ENCODE data around the gene TCN2.
"Not testable (repeated sequence)": the region's sequence is repeated elsewhere in the genome, so short reads cannot be mapped to it uniquely, and the experiment has no call there.

Gene TCN2

DNA sequence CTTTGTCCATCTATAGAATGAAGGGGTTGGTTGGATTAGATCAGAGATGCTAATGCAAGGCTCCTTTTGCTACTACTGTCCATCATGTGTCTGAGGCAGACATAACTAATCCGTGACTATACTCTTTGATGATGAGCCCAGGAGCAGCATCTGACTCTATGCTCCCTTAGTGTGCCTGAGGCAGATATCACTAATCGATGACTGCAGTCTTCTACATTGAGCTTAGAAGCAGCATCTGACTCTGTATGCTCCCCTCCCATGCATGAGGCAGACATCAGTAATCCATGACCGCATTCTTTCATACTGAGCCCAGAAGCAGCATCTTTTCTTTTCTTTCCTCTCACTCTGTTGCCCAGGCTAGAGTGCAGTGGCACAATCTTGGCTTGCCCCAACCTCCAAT lies 4.2 kb downstream of the TCN2 start:
- DNase-seq, result no peak

DNA sequence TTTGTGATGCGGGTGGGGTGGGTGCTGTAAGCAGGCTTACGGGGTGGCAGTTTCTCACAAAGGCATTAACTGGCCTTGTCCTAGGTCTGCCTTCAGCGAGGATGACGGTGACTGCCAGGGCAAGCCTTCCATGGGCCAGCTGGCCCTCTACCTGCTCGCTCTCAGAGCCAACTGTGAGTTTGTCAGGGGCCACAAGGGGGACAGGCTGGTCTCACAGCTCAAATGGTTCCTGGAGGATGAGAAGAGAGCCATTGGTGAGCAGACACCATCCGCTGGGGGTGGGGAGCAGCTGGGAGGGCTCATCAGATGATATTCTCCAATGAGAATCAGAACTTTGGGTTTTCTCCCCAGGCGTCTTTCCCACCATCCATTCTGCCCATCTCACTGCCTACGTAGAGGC lies 5.8 kb downstream of the TCN2 start:
- no peak for DNase-seq

DNA sequence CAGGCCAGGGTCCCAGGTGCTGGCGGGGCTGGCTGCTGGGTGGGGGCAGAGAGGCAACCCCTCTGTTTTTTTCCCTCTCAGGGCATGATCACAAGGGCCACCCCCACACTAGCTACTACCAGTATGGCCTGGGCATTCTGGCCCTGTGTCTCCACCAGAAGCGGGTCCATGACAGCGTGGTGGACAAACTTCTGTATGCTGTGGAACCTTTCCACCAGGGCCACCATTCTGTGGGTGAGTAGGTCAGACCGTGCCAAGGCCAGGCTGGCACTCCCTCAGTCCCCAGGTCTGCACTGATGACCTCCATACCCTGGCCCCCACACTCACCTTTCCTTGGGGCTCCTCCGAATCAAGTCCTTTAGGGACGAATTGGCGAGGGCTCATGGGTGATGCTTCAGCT lies 7.3 kb downstream of the TCN2 start:
- no peak for DNase-seq

DNA sequence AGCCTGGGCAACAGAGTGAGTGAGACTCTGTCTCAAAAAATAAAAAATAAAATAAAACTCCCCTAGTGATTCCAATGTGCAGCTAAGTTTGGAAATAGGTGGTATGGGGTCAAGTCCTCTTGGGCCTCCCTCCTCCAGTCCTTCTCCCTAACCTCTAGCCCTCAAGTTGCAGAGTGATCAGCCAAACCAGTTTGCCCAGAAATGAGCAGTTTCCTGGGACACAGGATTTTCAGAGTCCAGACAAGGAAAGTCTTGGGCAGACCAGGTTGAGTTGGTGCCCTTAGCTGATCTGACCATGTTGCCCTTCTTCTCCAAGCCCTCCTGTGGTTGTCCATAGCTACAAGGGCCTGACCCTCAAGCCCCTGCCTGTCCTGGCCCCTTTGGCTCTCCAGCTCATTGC lies 7.9 kb downstream of the TCN2 start:
- no peak for DNase-seq

DNA sequence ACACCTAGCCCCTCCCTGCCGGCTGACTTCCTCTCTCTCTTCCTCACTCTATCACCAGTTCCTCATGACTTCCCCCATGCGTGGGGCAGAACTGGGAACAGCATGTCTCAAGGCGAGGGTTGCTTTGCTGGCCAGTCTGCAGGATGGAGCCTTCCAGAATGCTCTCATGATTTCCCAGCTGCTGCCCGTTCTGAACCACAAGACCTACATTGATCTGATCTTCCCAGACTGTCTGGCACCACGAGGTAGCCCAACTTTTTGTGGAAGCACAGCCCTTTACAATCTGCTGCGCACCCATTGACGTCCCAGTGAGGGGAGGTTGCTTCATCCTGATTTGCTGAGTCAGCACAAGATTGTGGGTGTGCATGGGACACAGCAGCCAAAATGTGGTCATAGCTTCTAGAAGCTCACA lies 8.6 kb downstream of the TCN2 start:
- DNase-seq, result peak; percentile 49

DNA sequence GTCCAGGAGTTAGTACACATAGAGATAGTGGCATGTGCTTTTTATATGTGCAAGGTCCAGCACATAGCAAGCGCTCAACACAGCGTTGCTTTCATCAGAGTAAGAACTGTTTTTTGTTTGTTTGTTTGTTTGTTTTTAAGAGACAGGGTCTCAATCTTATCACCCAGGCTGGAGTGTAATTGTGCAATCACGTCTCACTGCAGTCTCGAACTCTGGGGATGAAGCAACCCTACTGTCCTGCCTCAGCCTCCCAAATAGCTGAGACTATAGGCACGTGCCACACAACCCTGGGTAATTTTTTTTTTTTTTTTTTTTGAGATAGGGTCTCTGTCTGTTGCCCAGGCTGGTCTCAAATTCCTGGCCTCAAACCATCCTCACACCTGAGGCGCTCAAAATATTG lies 10.8 kb downstream of the TCN2 start:
- DNase-seq, result no peak

DNA sequence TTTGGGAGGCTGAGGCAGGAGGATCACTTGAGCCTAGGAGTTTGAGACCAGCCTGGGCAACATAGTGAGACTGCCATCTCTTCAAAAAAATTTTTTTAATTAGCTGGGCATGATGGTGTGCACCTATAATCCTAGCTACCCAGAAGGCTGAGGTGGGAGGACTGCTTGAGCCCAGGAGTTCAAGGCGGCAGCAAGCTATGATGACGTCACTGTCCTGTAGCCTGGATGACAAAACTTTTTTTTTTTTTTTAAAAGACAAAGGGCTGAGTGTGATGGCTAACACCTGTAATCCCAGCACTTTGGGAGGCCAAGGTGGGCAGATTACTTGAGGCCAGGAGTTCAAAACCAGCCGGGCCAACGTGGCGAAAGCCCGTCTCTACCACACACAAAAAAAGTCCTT lies 12.9 kb downstream of the TCN2 start:
- not testable (repeated sequence) for DNase-seq

DNA sequence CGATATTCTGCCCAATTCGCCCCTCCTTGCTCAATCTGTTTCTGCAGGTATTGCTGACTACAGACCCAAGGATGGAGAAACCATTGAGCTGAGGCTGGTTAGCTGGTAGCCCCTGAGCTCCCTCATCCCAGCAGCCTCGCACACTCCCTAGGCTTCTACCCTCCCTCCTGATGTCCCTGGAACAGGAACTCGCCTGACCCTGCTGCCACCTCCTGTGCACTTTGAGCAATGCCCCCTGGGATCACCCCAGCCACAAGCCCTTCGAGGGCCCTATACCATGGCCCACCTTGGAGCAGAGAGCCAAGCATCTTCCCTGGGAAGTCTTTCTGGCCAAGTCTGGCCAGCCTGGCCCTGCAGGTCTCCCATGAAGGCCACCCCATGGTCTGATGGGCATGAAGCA lies 19.4 kb downstream of the TCN2 start:
- no peak for DNase-seq

DNA sequence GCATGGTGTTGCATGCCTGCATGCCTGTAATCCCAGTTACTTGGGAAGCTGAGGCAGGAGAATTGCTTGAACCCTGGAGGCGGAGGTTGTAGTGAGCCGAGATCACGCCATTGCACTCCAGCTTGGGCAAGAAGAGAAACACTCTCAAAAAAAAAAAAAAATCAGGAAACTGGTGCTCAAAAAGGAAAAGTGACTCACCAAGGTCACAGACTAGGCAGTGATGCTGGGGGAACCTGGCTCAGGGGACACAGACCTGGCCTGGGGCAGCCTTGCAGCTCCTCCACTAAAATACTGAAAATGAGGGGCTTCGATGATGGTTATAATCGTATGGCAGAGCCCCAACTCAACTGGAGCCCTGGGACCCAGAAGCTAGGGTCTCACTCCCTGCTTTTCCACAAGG lies 20.5 kb downstream of the TCN2 start:
- DNase-seq, result peak; percentile 48

DNA sequence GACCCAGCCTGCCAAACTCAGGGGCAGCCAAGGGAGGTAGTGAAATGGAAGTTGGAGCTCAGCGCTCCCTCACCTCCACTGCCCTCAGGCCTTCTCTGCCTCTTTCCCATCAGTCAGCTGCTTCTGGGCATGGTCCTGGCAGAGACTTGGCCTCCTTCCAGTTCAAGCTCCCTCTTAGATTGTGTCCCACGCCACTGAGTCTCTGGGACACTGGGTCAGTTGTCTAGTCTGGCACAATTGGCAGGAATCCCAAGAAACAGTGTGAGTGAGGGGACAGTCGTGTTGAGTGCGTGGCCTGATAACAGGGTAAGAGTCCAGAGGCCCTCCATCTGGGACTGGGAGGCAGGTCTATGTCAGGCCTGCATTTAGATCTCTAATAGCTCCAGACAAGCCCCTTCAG lies 21.5 kb downstream of the TCN2 start:
- no peak for DNase-seq

DNA sequence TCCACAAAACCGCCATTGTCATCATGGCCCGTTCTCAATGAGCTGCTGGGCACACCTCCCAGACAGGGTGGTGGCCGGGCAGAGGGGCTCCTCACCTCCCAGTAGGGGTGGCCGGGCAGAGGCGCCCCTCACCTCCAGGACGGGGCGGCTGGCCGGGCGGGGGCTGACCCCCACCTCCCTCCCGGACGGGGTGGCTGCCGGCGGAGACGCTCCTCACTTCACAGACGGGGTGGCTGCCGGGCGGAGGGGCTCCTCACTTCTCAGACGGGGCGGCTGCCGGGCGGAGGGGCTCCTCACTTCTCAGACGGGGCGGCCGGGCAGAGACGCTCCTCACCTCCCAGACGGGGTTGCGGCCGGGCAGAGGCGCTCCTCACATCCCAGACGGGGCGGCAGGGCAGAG lies 24.5 kb downstream of the TCN2 start:
- DNase-seq, result not testable (repeated sequence)

DNA sequence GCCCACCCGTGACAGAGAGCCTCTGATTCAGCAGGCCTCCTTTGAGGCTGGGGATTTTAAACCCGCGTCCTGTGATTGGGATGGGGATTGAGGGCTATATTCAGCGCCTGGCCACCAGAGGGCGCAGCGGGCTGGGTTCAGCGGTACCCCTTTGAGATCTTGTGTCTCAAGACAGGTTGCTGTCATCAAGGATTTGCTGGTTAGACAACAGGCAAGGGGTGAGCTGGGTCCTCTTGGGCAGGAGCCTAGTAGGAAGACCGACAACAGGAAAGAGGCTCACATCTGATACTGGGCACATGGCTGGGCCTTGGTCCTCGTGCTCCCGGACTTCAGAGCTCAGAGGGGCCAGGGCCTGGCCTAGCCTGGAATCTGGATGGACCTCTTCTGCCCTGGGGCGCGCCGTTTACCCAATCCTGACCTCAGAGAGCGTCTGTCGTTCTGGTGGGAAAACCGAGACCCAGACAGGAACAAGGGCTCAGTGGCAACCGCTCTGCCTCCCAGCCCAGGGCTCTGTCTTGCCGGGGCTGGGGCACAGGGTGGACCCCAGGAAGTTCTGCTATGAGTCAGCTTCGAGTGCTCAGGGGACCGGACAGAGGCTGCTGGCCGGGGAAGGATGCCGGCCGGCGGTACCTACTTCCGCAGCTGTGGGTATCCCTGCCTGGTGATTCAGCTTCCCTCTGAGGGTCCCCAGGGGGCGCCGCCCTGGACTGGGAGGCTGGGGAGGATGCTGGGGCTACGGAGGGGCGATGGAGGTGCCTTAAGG lies 27.7 kb downstream of the TCN2 start:
- DNase-seq, result peak; percentile 87

DNA sequence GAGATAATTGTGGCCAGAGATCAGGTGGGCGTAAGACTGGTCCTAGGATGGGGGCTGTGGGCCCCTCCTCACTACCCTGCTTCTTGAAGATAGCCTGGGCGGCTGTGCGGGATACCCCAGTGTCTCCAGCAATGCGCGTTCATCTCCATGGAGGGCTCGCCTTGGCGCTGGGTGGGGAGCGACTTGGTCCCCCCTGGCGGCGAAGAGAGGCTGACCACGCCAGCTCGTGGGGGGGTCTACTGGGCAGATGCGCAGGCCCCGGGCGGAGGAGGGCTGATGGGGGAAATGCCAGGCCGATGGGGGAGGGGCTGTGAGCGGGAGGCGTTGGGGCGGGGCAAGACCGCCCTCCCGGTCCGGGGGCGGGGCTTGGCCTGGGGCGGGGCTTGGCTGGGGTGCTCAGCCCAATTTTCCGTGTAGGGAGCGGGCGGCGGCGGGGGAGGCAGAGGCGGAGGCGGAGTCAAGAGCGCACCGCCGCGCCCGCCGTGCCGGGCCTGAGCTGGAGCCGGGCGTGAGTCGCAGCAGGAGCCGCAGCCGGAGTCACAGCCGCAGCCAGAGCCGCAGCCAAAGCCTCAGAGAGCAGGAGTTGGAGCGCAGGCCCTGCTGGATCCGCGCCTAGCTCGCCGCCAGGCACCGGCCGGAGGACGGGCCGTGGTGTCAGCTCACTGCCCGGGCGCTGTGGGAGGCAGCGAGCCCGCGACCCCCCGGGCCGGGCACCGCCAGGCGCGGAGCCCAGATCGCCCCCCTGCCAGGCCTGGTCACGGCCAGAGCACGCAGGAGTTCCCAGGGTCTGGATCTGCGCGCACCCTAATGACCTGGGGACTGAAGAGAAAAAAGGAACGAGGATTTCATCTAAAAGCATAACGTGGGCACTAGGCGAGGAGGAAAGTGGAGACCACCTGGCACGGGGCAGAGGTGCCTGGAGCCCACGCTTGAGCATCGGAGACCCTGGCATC lies 28.6 kb downstream of the TCN2 start, which contains the start of gene SLC35E4:
Gene SLC35E4, plus strand, starts transcription at position 509 of the 953 bp plus-strand sequence. CDS start 670 bp downstream, outside the sequence.
- peak; percentile 85 for DNase-seq

DNA sequence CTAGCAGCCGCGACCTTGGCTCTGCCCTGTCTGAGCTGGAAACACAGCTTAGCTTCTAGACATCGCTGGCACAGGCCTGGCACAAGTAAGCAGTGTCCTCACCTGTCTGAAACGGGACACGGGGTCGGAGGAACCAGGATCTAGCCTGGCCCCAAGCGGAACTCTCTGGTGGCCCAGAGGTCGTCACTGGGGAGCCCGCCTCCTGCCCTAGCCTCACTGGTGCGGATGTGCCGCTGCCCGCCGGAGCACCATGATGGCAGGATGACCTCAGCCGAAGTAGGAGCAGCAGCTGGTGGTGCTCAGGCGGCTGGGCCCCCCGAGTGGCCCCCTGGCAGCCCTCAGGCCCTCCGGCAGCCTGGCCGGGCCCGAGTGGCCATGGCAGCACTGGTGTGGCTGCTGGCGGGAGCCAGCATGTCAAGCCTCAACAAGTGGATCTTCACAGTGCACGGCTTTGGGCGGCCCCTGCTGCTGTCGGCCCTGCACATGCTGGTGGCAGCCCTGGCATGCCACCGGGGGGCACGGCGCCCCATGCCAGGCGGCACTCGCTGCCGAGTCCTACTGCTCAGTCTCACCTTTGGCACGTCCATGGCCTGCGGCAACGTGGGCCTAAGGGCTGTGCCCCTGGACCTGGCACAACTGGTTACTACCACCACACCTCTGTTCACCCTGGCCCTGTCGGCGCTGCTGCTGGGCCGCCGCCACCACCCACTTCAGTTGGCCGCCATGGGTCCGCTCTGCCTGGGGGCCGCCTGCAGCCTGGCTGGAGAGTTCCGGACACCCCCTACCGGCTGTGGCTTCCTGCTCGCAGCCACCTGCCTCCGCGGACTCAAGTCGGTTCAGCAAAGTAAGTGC lies 29.5 kb downstream of the TCN2 start:
- DNase-seq, result no peak

DNA sequence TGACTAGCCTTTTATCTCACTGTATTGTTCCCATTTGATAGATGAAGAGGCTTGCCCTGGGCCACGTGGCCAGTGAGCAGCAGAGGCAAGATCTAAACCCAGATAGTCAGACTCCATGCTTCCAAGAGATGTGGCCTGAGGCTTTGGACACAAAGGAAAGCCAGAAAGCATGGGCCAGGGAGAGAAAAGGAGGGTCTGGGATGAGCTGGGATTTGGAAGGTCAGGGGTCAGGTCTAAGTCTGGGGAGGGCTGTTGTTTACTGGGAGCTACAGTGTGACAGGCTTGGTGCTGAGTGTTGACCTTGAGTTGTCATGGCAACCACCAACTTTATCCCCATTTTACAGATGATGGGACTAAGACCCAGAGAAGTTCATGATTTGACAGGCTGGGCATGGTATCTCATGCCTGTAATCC lies 30.7 kb downstream of the TCN2 start:
- no peak for DNase-seq

DNA sequence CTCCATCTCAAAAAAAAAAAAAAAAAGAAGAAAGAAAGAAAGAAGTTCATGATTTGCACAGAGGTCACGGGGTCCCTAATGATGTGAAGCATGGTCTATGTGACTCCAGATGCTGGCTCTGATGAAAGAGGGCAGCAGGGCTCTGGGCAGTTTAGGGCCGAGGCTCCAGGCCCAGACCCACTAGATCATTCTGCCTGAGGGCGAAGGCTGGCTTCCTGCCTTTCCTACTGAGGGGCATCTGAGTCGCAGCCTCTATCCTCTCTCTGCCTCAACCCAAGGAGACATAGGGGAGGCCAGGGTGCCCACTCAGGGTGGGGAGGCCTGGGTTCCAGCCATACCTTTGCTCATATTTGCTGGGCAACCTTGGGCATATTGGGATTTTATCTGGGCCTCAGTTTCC lies 33.4 kb downstream of the TCN2 start:
- DNase-seq, result no peak

DNA sequence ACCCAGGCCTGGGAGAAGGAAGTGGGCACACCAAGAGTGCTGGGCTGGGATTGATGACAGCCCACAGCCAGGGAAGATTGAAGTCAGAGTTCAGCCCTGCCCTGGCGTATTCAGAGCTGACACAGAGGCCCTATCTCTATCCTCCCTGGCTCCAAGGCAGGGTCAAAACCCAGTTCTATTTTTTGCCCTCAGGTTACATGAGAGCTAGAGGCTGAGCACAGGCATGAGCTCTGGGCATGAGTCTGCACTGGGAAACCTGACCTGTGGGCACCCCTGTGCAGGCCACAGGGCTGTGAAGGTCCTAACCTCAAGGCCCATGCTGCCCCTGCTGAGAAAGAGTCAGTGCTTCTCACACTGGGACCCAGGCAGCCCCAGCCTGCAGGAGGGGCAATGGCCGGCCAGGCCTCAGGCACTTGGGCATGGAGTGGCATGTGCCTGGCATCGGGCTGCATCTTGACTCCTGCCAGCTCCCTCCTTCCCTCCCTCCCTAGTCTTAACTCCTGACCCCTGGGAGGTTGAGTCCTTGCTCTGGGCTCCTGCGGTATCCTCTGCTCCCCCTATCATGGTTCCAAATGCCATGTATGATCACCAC lies 34.0 kb downstream of the TCN2 start:
- no peak for DNase-seq

DNA sequence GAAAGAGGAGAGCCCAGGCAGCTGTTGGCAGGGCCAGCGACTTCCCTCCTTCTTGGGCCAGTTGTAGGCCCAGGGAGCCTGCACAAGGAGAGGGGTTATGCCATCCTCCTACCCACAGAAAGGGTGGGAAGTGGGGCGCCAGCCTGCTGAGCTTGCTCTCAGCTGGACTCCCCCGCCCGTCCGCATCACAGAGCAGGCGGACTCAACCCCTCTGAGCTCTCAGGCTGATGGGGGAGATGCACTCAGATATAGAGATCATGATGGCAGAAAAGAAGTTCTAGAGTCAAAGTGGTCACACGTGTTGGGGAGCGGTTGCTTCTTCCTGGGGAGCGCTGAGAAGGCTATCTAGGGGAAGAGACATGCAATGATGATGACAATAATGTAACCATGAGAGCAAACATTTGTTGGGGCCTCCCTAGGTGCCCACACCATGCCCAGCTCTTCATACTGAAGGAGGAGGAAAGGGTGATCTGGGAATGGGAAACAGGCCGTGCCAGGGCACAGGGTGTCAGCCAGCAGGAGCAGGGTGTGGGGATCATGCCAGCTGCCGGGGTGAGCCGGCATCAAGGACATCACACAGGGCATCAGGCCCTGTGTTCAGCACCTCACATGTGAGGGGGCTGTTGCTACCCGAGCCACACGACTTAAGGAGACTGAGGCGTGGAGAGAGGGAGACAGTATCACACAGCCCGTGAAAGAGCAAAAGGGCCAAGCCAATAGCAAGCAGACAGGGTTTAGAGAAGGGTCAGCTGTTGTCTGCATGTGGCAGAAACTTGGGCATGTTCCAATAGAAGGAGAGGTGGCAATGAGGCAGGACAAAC lies 36.3 kb downstream of the TCN2 start:
- DNase-seq, result no peak

DNA sequence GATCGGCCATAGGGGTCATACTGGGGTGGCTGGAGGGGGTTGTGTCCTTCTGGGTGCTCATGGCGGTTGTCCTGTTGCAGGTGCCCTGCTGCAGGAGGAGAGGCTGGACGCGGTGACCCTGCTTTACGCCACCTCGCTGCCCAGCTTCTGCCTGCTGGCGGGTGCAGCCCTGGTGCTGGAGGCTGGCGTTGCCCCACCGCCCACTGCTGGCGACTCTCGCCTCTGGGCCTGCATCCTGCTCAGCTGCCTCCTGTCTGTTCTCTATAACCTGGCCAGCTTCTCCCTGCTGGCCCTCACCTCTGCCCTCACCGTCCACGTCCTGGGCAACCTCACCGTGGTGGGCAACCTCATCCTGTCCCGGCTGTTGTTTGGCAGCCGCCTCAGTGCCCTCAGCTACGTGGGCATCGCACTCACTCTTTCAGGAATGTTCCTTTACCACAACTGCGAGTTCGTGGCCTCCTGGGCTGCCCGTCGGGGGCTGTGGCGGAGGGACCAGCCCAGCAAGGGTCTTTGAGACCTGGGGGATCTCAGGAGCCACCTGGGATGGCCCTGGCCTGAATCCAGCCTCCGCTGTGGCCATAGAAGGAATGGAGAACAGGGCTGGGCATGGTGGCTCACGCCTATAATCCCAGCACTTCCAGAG lies 39.7 kb downstream of the TCN2 start:
- no peak for DNase-seq

DNA sequence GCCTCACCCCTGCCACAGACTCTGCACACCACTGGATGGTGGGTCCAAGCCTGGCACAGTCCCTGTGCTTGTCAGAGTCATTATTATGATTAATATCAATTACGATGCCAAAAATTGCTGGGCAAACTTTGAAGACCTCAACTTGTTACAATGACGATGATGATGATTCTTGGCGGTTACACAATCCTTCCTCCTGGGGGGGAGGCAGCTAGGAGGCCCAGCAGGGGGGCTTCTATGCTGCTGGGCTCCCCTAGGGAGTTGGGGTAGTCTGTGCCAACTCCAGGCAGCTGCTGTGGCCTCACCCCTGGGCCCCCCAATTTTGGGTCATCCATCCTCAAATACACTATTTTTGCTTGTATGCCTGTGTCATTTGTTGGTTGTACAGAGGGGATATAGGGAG lies 40.6 kb downstream of the TCN2 start:
- no peak for DNase-seq

DNA sequence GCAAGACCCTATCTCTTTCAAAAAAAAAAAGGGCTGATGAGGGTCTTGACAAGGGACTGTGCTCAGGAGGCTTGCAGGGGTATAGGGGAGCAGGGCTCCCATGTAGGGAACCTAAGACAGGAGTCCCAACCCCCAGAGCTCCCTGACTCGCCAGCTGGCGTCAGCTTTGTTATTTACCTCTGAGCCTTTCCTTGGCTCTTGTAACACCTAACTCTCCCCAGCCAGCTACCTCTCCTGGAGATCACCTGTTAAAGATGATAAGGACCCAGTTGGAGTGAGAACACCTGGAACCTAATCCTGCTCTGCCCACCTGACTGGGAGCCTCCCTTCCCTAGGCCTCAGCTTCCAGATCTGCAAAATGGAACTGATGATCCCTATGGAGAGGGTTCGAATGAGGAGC lies 41.9 kb downstream of the TCN2 start:
- no peak for DNase-seq

Measured in inflammatory macrophage treated with lipopolysaccharide for 4 hours (primary cell).